ENCODE results near the gene ZNF639.

The ZNF639 gene

DNA sequence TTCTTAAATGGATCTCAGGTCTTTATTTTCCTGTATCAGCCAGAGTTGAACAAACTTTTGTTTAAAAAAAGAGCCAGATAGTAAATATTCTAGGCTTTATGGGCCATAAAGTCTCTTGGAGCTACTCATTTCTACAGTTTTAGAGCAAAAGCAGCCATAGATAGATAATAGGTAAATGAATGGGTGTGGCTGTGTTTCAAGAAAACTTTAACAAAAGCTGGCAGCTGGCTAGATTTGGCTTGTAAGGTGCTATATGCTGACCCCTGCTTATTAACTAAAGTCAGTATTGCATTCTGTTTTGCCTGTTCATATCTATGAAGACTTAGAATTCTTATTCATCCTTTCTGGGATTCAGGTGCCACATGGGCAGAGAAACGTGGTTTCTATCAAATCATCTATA lies 53.6 kb downstream of the ZNF639 start:
- TF ChIP-seq, protein P1, sequence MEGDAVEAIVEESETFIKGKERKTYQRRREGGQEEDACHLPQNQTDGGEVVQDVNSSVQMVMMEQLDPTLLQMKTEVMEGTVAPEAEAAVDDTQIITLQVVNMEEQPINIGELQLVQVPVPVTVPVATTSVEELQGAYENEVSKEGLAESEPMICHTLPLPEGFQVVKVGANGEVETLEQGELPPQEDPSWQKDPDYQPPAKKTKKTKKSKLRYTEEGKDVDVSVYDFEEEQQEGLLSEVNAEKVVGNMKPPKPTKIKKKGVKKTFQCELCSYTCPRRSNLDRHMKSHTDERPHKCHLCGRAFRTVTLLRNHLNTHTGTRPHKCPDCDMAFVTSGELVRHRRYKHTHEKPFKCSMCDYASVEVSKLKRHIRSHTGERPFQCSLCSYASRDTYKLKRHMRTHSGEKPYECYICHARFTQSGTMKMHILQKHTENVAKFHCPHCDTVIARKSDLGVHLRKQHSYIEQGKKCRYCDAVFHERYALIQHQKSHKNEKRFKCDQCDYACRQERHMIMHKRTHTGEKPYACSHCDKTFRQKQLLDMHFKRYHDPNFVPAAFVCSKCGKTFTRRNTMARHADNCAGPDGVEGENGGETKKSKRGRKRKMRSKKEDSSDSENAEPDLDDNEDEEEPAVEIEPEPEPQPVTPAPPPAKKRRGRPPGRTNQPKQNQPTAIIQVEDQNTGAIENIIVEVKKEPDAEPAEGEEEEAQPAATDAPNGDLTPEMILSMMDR (IDR thresholded peaks at IDR 0.05; ENCODE audit: low read depth, low read length) = no peak
- in situ Hi-C loops (cut with HindIII; ENCODE audit: low sequenced_read_pairs) = no loop called here
- H3K4me3 ChIP-seq (ENCODE audit: low read depth, low read length) = no peak overlapping the region
- DNase-seq (ENCODE audit: low read depth, low spot score) = no peak

Measured in astrocyte of the spinal cord (primary cell).